ENCODE results near the gene WDR7.

- TF ChIP-seq POLR2AphosphoS5 (IDR thresholded peaks at IDR 0.05), result no peak
- no peak for TF ChIP-seq CTCF (IDR thresholded peaks at IDR 0.05)
These were observed 348.7 kb downstream of the WDR7 start for GRCh38 chr18:56999823-57000222.

Data from prostate gland (tissue), 2 donors.